ENCODE measurements around the gene SPINK2. TPM values are rescaled to one million over a fixed set of nuclear protein-coding genes. Genes with fewer than 3 reads are reported as not detected.

Gene SPINK2
- total and polyA plus RNA-seq, 2 donors (not counting 3 experiments of a cell fraction or from before 2014, with no cell fraction given): 0.71 TPM; not detected in 1

DNA sequence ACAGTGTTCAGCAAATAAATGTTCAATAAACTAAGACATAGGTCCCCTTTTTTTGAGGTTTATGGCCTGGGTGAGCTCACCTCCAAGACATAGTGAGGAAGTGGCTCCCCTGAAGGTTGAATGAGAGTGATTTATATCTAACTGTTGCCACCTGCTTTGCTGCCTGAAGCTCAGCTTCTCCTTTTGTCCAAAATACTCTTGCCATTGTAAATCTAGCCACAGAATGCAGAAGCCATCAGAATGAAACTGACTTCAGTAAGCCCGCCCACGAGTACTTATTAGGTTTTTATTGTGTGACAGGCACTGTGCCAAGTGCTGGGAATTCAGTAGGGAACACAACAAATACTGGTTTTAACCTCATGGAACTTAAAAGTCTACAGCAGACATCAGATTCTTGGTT lies 18.0 kb downstream of the SPINK2 start:
- Histone ChIP-seq H3K4me3 (replicated peaks in 1 of 3; ENCODE audit: insufficient read depth in 1 of 3, low read depth in 1 of 3, low read length in 3 of 3) (no peak overlapping the region), H3K36me3 (ENCODE audit: control insufficient read depth in 2 of 2, extremely low read depth in 1 of 2, insufficient read depth in 2 of 2, low read length in 2 of 2) (no peaks in the 10 kb centered on the region), H3K79me2 (ENCODE audit: control insufficient read depth, insufficient read depth, low read length) (no peaks in the 10 kb centered on the region), H3K4me1 (ENCODE audit: control insufficient read depth, extremely low read depth, insufficient read depth, low read length) (no peaks in the 10 kb centered on the region), H3K9ac (replicated peaks; ENCODE audit: extremely low read depth, insufficient read depth, low read length) (no peak overlapping the region), H2AFZ (ENCODE audit: low read depth, low read length) (no peak overlapping the region), H3K9me1 (replicated peaks; ENCODE audit: control insufficient read depth, extremely low read depth, insufficient read depth, low read length) (no peaks in the 10 kb centered on the region), H3K27ac (ENCODE audit: insufficient read depth, low read depth, low read length) (no peak overlapping the region), H3K9me3 (replicated peaks; ENCODE audit: control insufficient read depth, insufficient read depth, low read length) (no peaks in the 10 kb centered on the region), H3K27me3 (ENCODE audit: control insufficient read depth in 2 of 2, insufficient read depth in 2 of 2, low read length in 2 of 2) (no peaks in the 10 kb centered on the region), H4K20me1 (replicated peaks; ENCODE audit: control insufficient read depth, extremely low read depth, insufficient read depth, low read length) (no peaks in the 10 kb centered on the region), H3K4me2 (ENCODE audit: insufficient read depth, low read length) (no peak overlapping the region)
- intact Hi-C loops (cut with micrococcal nuclease): no loop called here
- ChIA-PET CTCF (interaction anchor here (1.1 kb wide), 1 partner anchor 176 kb away, joined by 4 read pairs; no protein-coding TSS in a partner anchor), POLR2A (no interaction called here)
- FAIRE-seq (no peak), DNase-seq (ENCODE audit: low read depth, low spot score) (no peak)
- TF ChIP-seq, protein P1, sequence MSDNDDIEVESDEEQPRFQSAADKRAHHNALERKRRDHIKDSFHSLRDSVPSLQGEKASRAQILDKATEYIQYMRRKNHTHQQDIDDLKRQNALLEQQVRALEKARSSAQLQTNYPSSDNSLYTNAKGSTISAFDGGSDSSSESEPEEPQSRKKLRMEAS (IDR thresholded peaks at IDR 0.05; ENCODE audit: insufficient read depth, insufficient read length): no peak
- no peak for TF ChIP-seq MYC (IDR thresholded peaks at IDR 0.05; ENCODE audit: low read depth, low read length)
- TF ChIP-seq GATA2 (IDR thresholded peaks at IDR 0.05; ENCODE audit: insufficient read depth, insufficient read length, low read depth, low read length): no peak
- TF ChIP-seq POLR2AphosphoS5 (IDR thresholded peaks at IDR 0.05; ENCODE audit: insufficient read depth, low read depth, low read length): no peak
- TF ChIP-seq, protein P2, sequence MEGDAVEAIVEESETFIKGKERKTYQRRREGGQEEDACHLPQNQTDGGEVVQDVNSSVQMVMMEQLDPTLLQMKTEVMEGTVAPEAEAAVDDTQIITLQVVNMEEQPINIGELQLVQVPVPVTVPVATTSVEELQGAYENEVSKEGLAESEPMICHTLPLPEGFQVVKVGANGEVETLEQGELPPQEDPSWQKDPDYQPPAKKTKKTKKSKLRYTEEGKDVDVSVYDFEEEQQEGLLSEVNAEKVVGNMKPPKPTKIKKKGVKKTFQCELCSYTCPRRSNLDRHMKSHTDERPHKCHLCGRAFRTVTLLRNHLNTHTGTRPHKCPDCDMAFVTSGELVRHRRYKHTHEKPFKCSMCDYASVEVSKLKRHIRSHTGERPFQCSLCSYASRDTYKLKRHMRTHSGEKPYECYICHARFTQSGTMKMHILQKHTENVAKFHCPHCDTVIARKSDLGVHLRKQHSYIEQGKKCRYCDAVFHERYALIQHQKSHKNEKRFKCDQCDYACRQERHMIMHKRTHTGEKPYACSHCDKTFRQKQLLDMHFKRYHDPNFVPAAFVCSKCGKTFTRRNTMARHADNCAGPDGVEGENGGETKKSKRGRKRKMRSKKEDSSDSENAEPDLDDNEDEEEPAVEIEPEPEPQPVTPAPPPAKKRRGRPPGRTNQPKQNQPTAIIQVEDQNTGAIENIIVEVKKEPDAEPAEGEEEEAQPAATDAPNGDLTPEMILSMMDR (IDR thresholded peaks at IDR 0.05; ENCODE audit: extremely low read depth in 1 of 2, insufficient read depth in 1 of 2, low read depth in 1 of 2, low read length in 2 of 2): no peak
- no peak for TF ChIP-seq POLR2A (IDR thresholded peaks at IDR 0.05; ENCODE audit: low read depth, low read length)
- TF ChIP-seq FOS (IDR thresholded peaks at IDR 0.05; ENCODE audit: borderline replicate concordance, insufficient read depth, low read length): no peak
- TF ChIP-seq JUN (IDR thresholded peaks at IDR 0.05; ENCODE audit: borderline replicate concordance, insufficient read depth, insufficient read length, low read depth): no peak
- no peak for TF ChIP-seq EZH2 (IDR thresholded peaks at IDR 0.05; ENCODE audit: borderline replicate concordance, low read depth, low read length, severe bottlenecking)
- BruUV-seq (replicated peaks): no TSS peak
- dilution Hi-C loops (cut with MboI; ENCODE audit: extremely low pct_ligation_motif_present, low sequenced_read_pairs): no loop called here

All from endothelial cell of umbilical vein (primary cell).